CD4-positive, CD25-positive, alpha-beta regulatory T cell (primary cell): Measurements from ENCODE around the gene PKP4. TPM values are rescaled to one million over a fixed set of nuclear protein-coding genes. Genes with fewer than 3 reads are reported as not detected.

ENCODE experiments used
- ATAC-seq, 2 donors: fragments of 150-1000 bp; cut with Tn5 transposase; one replicate each; pipeline ENCODE4 v1.10.0; 2021; ENCODE audit warnings: low read depth in 2 of 2, moderate number of reproducible peaks in 2 of 2, moderate library complexity in 1 of 2
- DNase-seq, 3 donors: peaks; one replicate each; pipeline versions ENCODE4 v3.0.0 to v3.0.0-alpha.2; 2012 to 2022; ENCODE audit warnings: mixed read lengths in 1 of 3
- H3K27ac ChIP-seq: one replicate; pipeline ENCODE4 v1.7.0; 2013; ENCODE audit warnings: mild to moderate bottlenecking, low read length; ENCODE audit not compliant: insufficient read depth, poor library complexity, severe bottlenecking
- H3K27me3 ChIP-seq: one replicate; pipeline ENCODE4 v1.7.0; 2013; ENCODE audit warnings: low read length; ENCODE audit not compliant: control insufficient read depth, insufficient read depth
- H3K36me3 ChIP-seq: one replicate; pipeline ENCODE4 v1.7.0; 2013; ENCODE audit warnings: mild to moderate bottlenecking, low read length, moderate library complexity; ENCODE audit not compliant: control insufficient read depth, insufficient read depth
- H3K4me1 ChIP-seq: 2 replicates; pipeline ENCODE4 v1.7.0; 2013; ENCODE audit warnings: mild to moderate bottlenecking, low read length; ENCODE audit not compliant: insufficient read depth, control insufficient read depth, poor library complexity, severe bottlenecking
- H3K4me3 ChIP-seq: one replicate; pipeline ENCODE4 v1.7.0; 2013; ENCODE audit warnings: low read depth, mild to moderate bottlenecking, low read length, moderate library complexity
- H3K9me3 ChIP-seq, 2 experiments: 1 replicate in 1 of 2; 2 replicates in 1 of 2; pipeline ENCODE4 v1.7.0; 2013; ENCODE audit warnings: low read length in 2 of 2, mild to moderate bottlenecking in 1 of 2, moderate library complexity in 1 of 2; ENCODE audit not compliant: control insufficient read depth in 2 of 2
- H3K27ac Mint-ChIP-seq, 3 donors: one replicate each; pipeline ENCODE4 v1.8.0; 2020 to 2022; ENCODE audit warnings: mild to moderate bottlenecking in 3 of 3, mixed read lengths in 3 of 3, moderate library complexity in 2 of 3
- H3K27me3 Mint-ChIP-seq: one replicate; pipeline ENCODE4 v1.8.0; 2022; ENCODE audit warnings: mild to moderate bottlenecking, mixed read lengths
- H3K36me3 Mint-ChIP-seq: one replicate; pipeline ENCODE4 v1.8.0; 2020; ENCODE audit warnings: mixed read lengths
- H3K4me1 Mint-ChIP-seq, 4 donors: one replicate each; pipeline ENCODE4 v1.8.0; 2020 to 2022; ENCODE audit warnings: mixed read lengths in 4 of 4, mild to moderate bottlenecking in 1 of 4
- H3K4me3 Mint-ChIP-seq, 4 donors: one replicate each; pipeline ENCODE4 v1.8.0; 2020 to 2022; ENCODE audit warnings: mild to moderate bottlenecking in 4 of 4, mixed read lengths in 4 of 4, moderate library complexity in 3 of 4
- H3K9me3 Mint-ChIP-seq, 7 donors: one replicate each; pipeline ENCODE4 v1.8.0; 2020 to 2022; ENCODE audit warnings: mixed read lengths in 7 of 7, mild to moderate bottlenecking in 3 of 7, moderate library complexity in 2 of 7
- polyA plus RNA-seq, 4 donors: library from polyadenylated mRNA; unstranded; fragments of 300-500 nt; fragmentation: Illumina TruSeq; gene quantifications; one replicate each; pipeline ENCODE4 v1.2.3, GENCODE V29; 2021
- total RNA-seq: library from RNA; stranded (reverse); gene quantifications from one replicate; pipeline ENCODE4 v1.2.3, GENCODE V29; 2022

PKP4 gene
- total and polyA plus RNA-seq, 5 donors from 2014 or later: 1.9 to 21.9 (median 4.5) TPM

DNA sequence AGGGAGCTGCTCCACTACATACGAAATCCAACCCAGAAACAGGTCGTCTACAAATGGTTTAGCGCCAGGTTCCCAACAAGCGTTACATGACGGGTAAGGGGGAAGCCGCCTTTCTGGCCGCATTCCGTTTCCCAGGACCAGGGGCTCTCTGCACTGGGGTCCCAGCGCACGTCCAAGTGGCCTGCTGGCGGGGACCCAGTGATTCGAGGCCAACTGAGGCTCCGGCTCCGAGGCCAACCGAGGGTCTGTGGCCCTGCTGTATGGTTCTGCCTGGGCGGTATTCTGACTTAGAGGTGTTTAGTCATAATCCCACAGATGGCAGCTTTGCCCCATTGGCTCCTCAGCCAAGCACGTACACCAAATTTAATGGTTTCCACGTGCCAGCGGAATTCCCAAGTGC lies 127.2 kb downstream of the PKP4 start:
- peaks cover 0 to 2% (median 0%) of the 10 kb centered on the region in 7 donors for H3K9me3 Mint-ChIP-seq
- H3K27ac Mint-ChIP-seq: no peak overlapping the region
- Histone ChIP-seq H3K9me3 (no peaks in the 10 kb centered on the region), H3K36me3 (no peaks in the 10 kb centered on the region), H3K27me3 (no peaks in the 10 kb centered on the region), H3K4me3 (no peak overlapping the region), H3K4me1 (no peaks in the 10 kb centered on the region), H3K27ac (no peak overlapping the region)
- no peaks in the 10 kb centered on the region for H3K27me3 Mint-ChIP-seq
- ATAC-seq: no peak
- peaks cover 0 to 5% (median under 1%) of the 10 kb centered on the region in 4 donors for H3K4me1 Mint-ChIP-seq
- no peak overlapping the region for H3K4me3 Mint-ChIP-seq
- DNase-seq: no peak
- H3K36me3 Mint-ChIP-seq: peaks cover 15% of the 10 kb centered on the region

DNA sequence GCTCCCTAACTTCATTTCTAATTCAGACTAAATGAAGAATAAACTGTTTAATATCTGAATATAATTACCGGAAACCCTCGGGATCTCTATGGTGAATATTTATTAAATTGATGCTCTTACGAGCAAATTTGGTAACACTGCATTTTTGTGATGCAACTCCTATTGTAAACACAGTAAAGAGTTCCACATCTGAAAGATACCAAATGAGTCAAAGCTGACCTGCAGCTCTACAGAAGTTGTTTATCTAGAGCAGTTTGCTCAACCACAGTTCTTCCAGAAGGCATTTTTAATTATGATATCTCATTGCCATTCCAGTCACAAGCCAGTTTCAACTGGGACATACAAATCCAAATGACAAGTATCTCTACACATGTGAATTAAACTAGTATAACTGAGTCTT lies 129.7 kb downstream of the PKP4 start:
- no peaks in the 10 kb centered on the region for H3K36me3 ChIP-seq
- no peak for DNase-seq
- no peak for ATAC-seq

DNA sequence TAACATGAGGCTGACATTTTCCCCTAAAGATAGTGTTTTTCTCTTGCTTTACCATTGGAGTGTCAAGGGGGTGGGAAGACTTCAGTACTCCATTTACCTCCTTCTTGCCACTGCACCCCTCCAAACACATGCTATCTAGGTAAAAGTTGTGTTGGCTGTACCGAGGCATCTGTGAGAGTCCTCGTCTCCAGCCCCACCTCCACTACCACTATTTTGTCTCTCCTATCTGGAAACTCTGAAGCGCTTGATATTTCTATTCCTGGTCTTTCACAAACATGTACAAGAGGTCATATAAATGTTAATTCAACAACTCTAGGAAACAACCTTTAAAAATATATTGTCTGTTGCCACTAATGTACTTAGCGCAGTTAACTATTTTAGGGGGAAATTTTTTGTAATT lies 132.6 kb downstream of the PKP4 start:
- H3K4me1 ChIP-seq: no peaks in the 10 kb centered on the region
- H3K4me1 Mint-ChIP-seq: peaks cover 0 to 5% (median 3%) of the 10 kb centered on the region in 4 donors
- H3K27ac ChIP-seq: no peak overlapping the region
- H3K36me3 ChIP-seq: no peaks in the 10 kb centered on the region
- no peaks in the 10 kb centered on the region for H3K27me3 ChIP-seq
- DNase-seq (no peak), ATAC-seq (no peak)
- H3K4me3 ChIP-seq: no peak overlapping the region
- no peak overlapping the region for H3K4me3 Mint-ChIP-seq
- no peaks in the 10 kb centered on the region for H3K27me3 Mint-ChIP-seq
- peaks cover 0 to 1% (median 0%) of the 10 kb centered on the region in 7 donors for H3K9me3 Mint-ChIP-seq
- H3K9me3 ChIP-seq: no peaks in the 10 kb centered on the region
- H3K27ac Mint-ChIP-seq: no peak overlapping the region
- H3K36me3 Mint-ChIP-seq: peaks cover 13% of the 10 kb centered on the region

More for the DNA sequence above, 129.7 kb downstream of the PKP4 start:
- Mint-ChIP-seq H3K36me3 (peaks cover 13% of the 10 kb centered on the region), H3K9me3 (peaks cover 0 to 2% (median 0%) of the 10 kb centered on the region in 7 donors), H3K27ac (no peak overlapping the region), H3K4me3 (no peak overlapping the region), H3K27me3 (no peaks in the 10 kb centered on the region), H3K4me1 (peaks cover 0 to 5% (median 0%) of the 10 kb centered on the region in 4 donors)
- no peaks in the 10 kb centered on the region for H3K27me3 ChIP-seq
- H3K4me1 ChIP-seq: no peaks in the 10 kb centered on the region
- H3K27ac ChIP-seq: no peak overlapping the region
- H3K9me3 ChIP-seq: no peaks in the 10 kb centered on the region
- H3K4me3 ChIP-seq: no peak overlapping the region

- ATAC-seq: no peak
- peaks cover 4% of the 10 kb centered on the region for H3K36me3 Mint-ChIP-seq
- no peak overlapping the region for H3K27ac Mint-ChIP-seq
Observed at GRCh38 chr2:158598862-158599517, 142.2 kb downstream of the PKP4 start.

DNA sequence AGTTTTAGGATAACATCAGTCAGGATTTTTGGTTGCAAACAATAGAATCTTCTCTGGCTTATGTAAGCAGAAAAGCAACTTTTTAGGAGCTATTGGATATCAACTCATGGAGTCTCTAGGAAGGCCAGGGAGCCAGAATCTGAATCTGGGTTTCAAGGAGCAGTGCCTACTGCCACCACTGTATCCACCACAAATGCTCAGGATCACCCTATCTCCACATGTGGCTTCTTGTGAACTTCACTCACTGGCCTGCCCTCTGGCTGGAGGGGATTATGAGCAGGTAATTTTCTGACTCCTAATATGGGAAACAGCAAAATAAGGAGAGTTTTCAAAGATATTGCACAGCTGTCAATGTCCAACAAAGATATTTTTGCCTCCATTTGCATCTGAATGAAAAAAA lies 142.9 kb downstream of the PKP4 start:
- Histone ChIP-seq H3K27me3 (no peaks in the 10 kb centered on the region), H3K36me3 (no peaks in the 10 kb centered on the region), H3K9me3 (no peaks in the 10 kb centered on the region), H3K27ac (no peak overlapping the region), H3K4me1 (no peaks in the 10 kb centered on the region), H3K4me3 (no peak overlapping the region)
- Mint-ChIP-seq H3K4me1 (peaks cover 0 to 5% (median 1%) of the 10 kb centered on the region in 4 donors), H3K4me3 (no peak overlapping the region), H3K9me3 (no peaks in the 10 kb centered on the region), H3K27me3 (no peaks in the 10 kb centered on the region), H3K27ac (no peak overlapping the region), H3K36me3 (peaks cover 4% of the 10 kb centered on the region)
- ATAC-seq (no peak), DNase-seq (no peak)

More at GRCh38 chr2:158598862-158599517, 142.2 kb downstream of the PKP4 start:
- H3K36me3 ChIP-seq: no peaks in the 10 kb centered on the region
- H3K27me3 Mint-ChIP-seq: no peaks in the 10 kb centered on the region
- peaks cover 0 to 5% (median 1%) of the 10 kb centered on the region in 4 donors for H3K4me1 Mint-ChIP-seq
- no peak overlapping the region for H3K27ac ChIP-seq
- no peak overlapping the region for H3K4me3 Mint-ChIP-seq
- no peaks in the 10 kb centered on the region for H3K4me1 ChIP-seq
- H3K27me3 ChIP-seq: no peaks in the 10 kb centered on the region
- no peaks in the 10 kb centered on the region for H3K9me3 Mint-ChIP-seq
- no peak overlapping the region for H3K4me3 ChIP-seq
- no peak for DNase-seq
- H3K9me3 ChIP-seq: no peaks in the 10 kb centered on the region

DNA sequence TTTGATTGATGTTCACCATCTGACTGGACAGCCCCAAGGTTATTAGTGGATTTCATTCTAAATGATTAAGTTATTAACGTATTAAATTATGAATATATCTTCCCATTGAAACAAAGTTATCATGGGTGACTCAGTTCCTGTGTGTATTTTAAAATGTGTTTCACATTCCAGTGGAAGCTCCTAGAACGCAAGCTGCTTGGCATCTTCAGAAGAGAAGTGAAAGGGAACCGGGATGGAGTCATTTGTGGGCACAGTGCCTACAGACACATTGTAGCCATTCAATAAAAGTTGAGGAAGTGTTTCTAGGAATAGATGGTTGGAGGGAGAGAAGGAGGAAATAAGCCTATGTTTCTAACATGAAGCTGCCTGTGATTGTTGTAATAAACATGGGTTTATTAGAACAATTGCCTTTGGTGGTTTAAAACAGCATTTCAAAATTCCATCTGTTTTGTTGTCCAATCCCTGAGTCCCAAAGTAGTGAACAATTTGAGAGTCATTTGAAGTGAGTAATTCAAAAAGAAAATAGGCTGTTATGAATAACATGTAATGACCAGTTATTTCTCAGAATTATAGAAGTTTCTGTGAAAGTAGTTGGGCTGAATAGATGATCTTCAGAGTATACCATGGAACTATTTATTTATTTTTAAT lies 143.5 kb downstream of the PKP4 start:
- no peaks in the 10 kb centered on the region for H3K9me3 Mint-ChIP-seq
- H3K36me3 ChIP-seq: no peaks in the 10 kb centered on the region
- no peaks in the 10 kb centered on the region for H3K27me3 Mint-ChIP-seq
- H3K4me1 ChIP-seq: no peaks in the 10 kb centered on the region
- no peak overlapping the region for H3K27ac ChIP-seq
- ATAC-seq (no peak), DNase-seq (no peak)
- H3K4me3 ChIP-seq: no peak overlapping the region
- H3K27ac Mint-ChIP-seq: no peak overlapping the region
- peaks cover 4% of the 10 kb centered on the region for H3K36me3 Mint-ChIP-seq
- no peak overlapping the region for H3K4me3 Mint-ChIP-seq
- no peaks in the 10 kb centered on the region for H3K9me3 ChIP-seq
- H3K27me3 ChIP-seq: no peaks in the 10 kb centered on the region
- H3K4me1 Mint-ChIP-seq: peaks cover 0 to 5% (median 1%) of the 10 kb centered on the region in 4 donors

GRCh38 chr2:158602027-158602426 lies 145.3 kb downstream of the PKP4 start:
- Mint-ChIP-seq H3K27ac (no peak overlapping the region), H3K4me1 (peaks cover 0 to 5% (median 1%) of the 10 kb centered on the region in 4 donors), H3K4me3 (no peak overlapping the region), H3K27me3 (no peaks in the 10 kb centered on the region), H3K36me3 (peaks cover 4% of the 10 kb centered on the region), H3K9me3 (no peaks in the 10 kb centered on the region)
- no peaks in the 10 kb centered on the region for H3K9me3 ChIP-seq
- H3K4me1 ChIP-seq: no peaks in the 10 kb centered on the region
- no peak for DNase-seq
- no peaks in the 10 kb centered on the region for H3K27me3 ChIP-seq
- H3K27ac ChIP-seq: no peak overlapping the region
- ATAC-seq: no peak
- no peaks in the 10 kb centered on the region for H3K36me3 ChIP-seq
- no peak overlapping the region for H3K4me3 ChIP-seq

GRCh38 chr2:158603205-158603604 lies 146.5 kb downstream of the PKP4 start:
- Mint-ChIP-seq H3K4me1 (peaks cover 0 to 5% (median 1%) of the 10 kb centered on the region in 4 donors), H3K27me3 (no peaks in the 10 kb centered on the region), H3K36me3 (peaks cover 4% of the 10 kb centered on the region), H3K4me3 (no peak overlapping the region), H3K27ac (no peak overlapping the region), H3K9me3 (no peaks in the 10 kb centered on the region)
- DNase-seq (no peak), ATAC-seq (no peak)
- Histone ChIP-seq H3K27me3 (no peaks in the 10 kb centered on the region), H3K36me3 (no peaks in the 10 kb centered on the region), H3K27ac (no peak overlapping the region), H3K4me1 (no peaks in the 10 kb centered on the region), H3K4me3 (no peak overlapping the region), H3K9me3 (no peaks in the 10 kb centered on the region)
